HCT116 (cell line): ENCODE measurements around the gene ING1. TPM values are rescaled to one million over a fixed set of nuclear protein-coding genes. Genes with fewer than 3 reads are reported as not detected.

ENCODE experiments used
- ATAC-seq: fragments of 200-7000 bp; cut with Tn5 transposase; 2 replicates; pipeline ENCODE4 v1.9.1; 2020; ENCODE audit warnings: mild to moderate bottlenecking, moderate library complexity
- BruUV-seq: library from RNA; stranded (reverse); fragments of 400-500 nt; replicated peaks from 2 replicates; lab custom pipeline; 2021; lab: Mats Ljungman, UMichigan
- CTCF ChIA-PET: fragments of 300-600 bp; sonication (Branson Sonifier 250); formaldehyde crosslinking; loops from one replicate; lab custom pipeline; 2021; ENCODE audit warnings: antibody characterized with exemption; lab: Charles Lee
- POLR2A ChIA-PET: fragments of 300-600, 350-600 bp; sonication (Branson Sonifier 250); formaldehyde crosslinking; loops from one replicate; lab custom pipeline; 2021; ENCODE audit warnings: antibody characterized with exemption; lab: Charles Lee
- RAD21 ChIA-PET, 2 experiments: fragments of 300-600 bp; sonication (Branson Sonifier 250); formaldehyde crosslinking; loops; one replicate each; lab custom pipeline; 2023; ENCODE audit warnings: low total read pairs in 2 of 2; ENCODE audit not compliant: uncharacterized antibody in 2 of 2, unreplicated experiment in 2 of 2, low non-redundant PET in 1 of 2; lab: Charles Lee
- DNase-seq: peaks from one replicate; pipeline ENCODE4 v3.0.0-alpha.2; 2010; ENCODE audit warnings: low read depth, low spot score
- H2AFZ ChIP-seq: fragments of 200-600 bp; shearing (Covaris generic), sonication (generic); 2 replicates; pipeline ENCODE4 v1.6.1; 2017; ENCODE audit warnings: low read depth, mixed run types, mixed read lengths, antibody characterized with exemption, low read length; ENCODE audit not compliant: poor library complexity, severe bottlenecking
- H3K27ac ChIP-seq: 2 replicates; pipeline ENCODE4 v1.5.1; 2012; ENCODE audit warnings: low read depth, low read length
- H3K27me3 ChIP-seq: fragments of 200-600 bp; sonication (generic); 2 replicates; pipeline ENCODE4 v1.6.1; 2016; ENCODE audit warnings: mixed run types, low read length, mixed read lengths; ENCODE audit not compliant: insufficient read depth
- H3K36me3 ChIP-seq, 2 experiments: fragments of 200-500 bp in 1 of 2; fragments of 200-600 bp in 1 of 2; sonication (Bioruptor generic) in 1 of 2; sonication (generic) in 1 of 2; 2 replicates each; pipeline versions ENCODE4 v1.5.1 to v1.6.1; 2014 to 2016; ENCODE audit warnings: low read length in 2 of 2, inconsistent platforms in 1 of 2, mixed read lengths in 1 of 2, mixed run types in 1 of 2; ENCODE audit not compliant: insufficient read depth in 2 of 2, control insufficient read depth in 1 of 2
- H3K4me1 ChIP-seq, 2 experiments: fragments of 200-600 bp in 1 of 2; sonication (generic) in 1 of 2; 2 replicates each; pipeline versions ENCODE4 v1.5.1 to v1.6.1; 2012 to 2017; ENCODE audit warnings: low read length in 2 of 2, inconsistent platforms in 1 of 2, mild to moderate bottlenecking in 1 of 2, mixed read lengths in 1 of 2, mixed run types in 1 of 2, moderate library complexity in 1 of 2; ENCODE audit not compliant: insufficient read depth in 2 of 2, control insufficient read depth in 1 of 2
- H3K4me2 ChIP-seq: fragments of 200-600 bp; sonication (generic); 2 replicates; pipeline ENCODE4 v1.6.1; 2017; ENCODE audit warnings: mixed run types, low read length, mixed read lengths
- H3K4me3 ChIP-seq, 2 experiments: fragments of 200-600 bp in 1 of 2; sonication (generic) in 1 of 2; replicated peaks in 1 of 2; 2 replicates each; pipeline ENCODE4 v1.5.1; 2011 to 2016; ENCODE audit warnings: low read length in 2 of 2, control low read depth in 1 of 2, low read depth in 1 of 2, mild to moderate bottlenecking in 1 of 2, mixed read lengths in 1 of 2, mixed run types in 1 of 2
- H3K79me2 ChIP-seq: fragments of 200-600 bp; sonication (generic); 2 replicates; pipeline ENCODE4 v1.6.1; 2017; ENCODE audit warnings: mild to moderate bottlenecking, mixed run types, low read length, moderate library complexity, mixed read lengths; ENCODE audit not compliant: insufficient read depth
- H3K9ac ChIP-seq: fragments of 200-600 bp; sonication (generic); 2 replicates; pipeline ENCODE4 v1.6.1; 2016; ENCODE audit warnings: low read length, mixed read lengths
- H3K9me2 ChIP-seq: fragments of 200-600 bp; sonication (generic), shearing (Covaris generic); 2 replicates; pipeline ENCODE4 v1.6.1; 2017; ENCODE audit warnings: mixed run types, mild to moderate bottlenecking, moderate library complexity; ENCODE audit not compliant: insufficient read depth
- H3K9me3 ChIP-seq, 2 experiments: fragments of 200-500 bp in 1 of 2; fragments of 200-600 bp in 1 of 2; sonication (Bioruptor generic) in 1 of 2; sonication (generic) in 1 of 2; 2 replicates each; pipeline ENCODE4 v1.6.1; 2014 to 2017; ENCODE audit warnings: low read length in 2 of 2, mixed read lengths in 2 of 2, inconsistent platforms in 1 of 2, low read depth in 1 of 2, mild to moderate bottlenecking in 1 of 2, mixed run types in 1 of 2, moderate library complexity in 1 of 2; ENCODE audit not compliant: control insufficient read depth in 1 of 2, insufficient read depth in 1 of 2
- H4K20me1 ChIP-seq: fragments of 200-600 bp; sonication (generic), shearing (Covaris generic); 2 replicates; pipeline ENCODE4 v1.6.1; 2017; ENCODE audit warnings: mixed run types, mild to moderate bottlenecking, moderate library complexity; ENCODE audit not compliant: insufficient read depth
- CBX3 ChIP-seq: IDR thresholded peaks from 2 replicates; pipeline ENCODE4 v1.6.1; 2012; ENCODE audit warnings: low read depth
- CEBPB ChIP-seq: IDR thresholded peaks from 2 replicates; pipeline ENCODE4 v1.6.1; 2012; ENCODE audit warnings: low read depth
- EGR1 ChIP-seq: IDR thresholded peaks from 2 replicates; pipeline ENCODE4 v1.6.1; 2012; ENCODE audit warnings: low read depth
- ELF1 ChIP-seq: IDR thresholded peaks from 2 replicates; pipeline ENCODE4 v1.6.1; 2012; ENCODE audit warnings: low read depth, borderline replicate concordance
- EZH2phosphoT487 ChIP-seq: fragments of 200-600 bp; IDR thresholded peaks from 2 replicates; pipeline ENCODE4 v1.6.1; 2018; ENCODE audit warnings: antibody characterized with exemption, borderline replicate concordance
- POLR2A ChIP-seq: IDR thresholded peaks from 2 replicates; pipeline ENCODE4 v1.7.0; 2011; ENCODE audit warnings: borderline replicate concordance; ENCODE audit not compliant: insufficient read depth, insufficient read length; ENCODE audit errors: extremely low read depth
- POLR2AphosphoS5 ChIP-seq: IDR thresholded peaks from 2 replicates; pipeline ENCODE4 v1.6.1; 2011; ENCODE audit warnings: mild to moderate bottlenecking, low read depth, low read length, moderate library complexity
- SIN3A ChIP-seq: IDR thresholded peaks from 2 replicates; pipeline ENCODE4 v1.6.1; 2012; ENCODE audit warnings: low read depth
- TCF7L2 ChIP-seq: IDR thresholded peaks from 2 replicates; pipeline ENCODE4 v1.7.0; 2011; ENCODE audit warnings: borderline replicate concordance, inconsistent platforms; ENCODE audit not compliant: insufficient read depth, insufficient read length; ENCODE audit errors: extremely low read depth
- YY1 ChIP-seq: IDR thresholded peaks from 2 replicates; pipeline ENCODE4 v1.6.1; 2011; ENCODE audit warnings: low read length, low read depth, moderate library complexity, mild to moderate bottlenecking; ENCODE audit not compliant: insufficient replicate concordance; ENCODE audit errors: extremely low read depth
- ZFX ChIP-seq: fragments of 450-650 bp; IDR thresholded peaks from 2 replicates; pipeline ENCODE4 v1.6.1; 2017
- ZNF274 ChIP-seq: fragments of 200-500 bp; sonication (Bioruptor generic); IDR thresholded peaks from 2 replicates; pipeline ENCODE4 v1.6.1; 2014; ENCODE audit warnings: mild to moderate bottlenecking, low read depth, low read length, inconsistent platforms
- intact Hi-C: fragments of 100-400 bp; cut with micrococcal nuclease; formaldehyde crosslinking; loops from 2 replicates; pipeline ENCODE4 v1.10.0; 2022
- total RNA-seq: library from RNA; stranded (reverse); gene quantifications from one replicate; pipeline ENCODE4 v1.2.1, GENCODE V29; 2021; ENCODE audit not compliant: unreplicated experiment
- TF ChIP-seq, protein P1 (sequence below), 3 experiments: fragments of 200-600 bp in 1 of 3; sonication (generic) in 1 of 3; IDR thresholded peaks in 2 of 3; conservative IDR thresholded peaks in 1 of 3; 2 replicates each; pipeline ENCODE4 v1.5.1; 2012 to 2017; ENCODE audit warnings: low read depth in 2 of 3, low read length in 2 of 3, antibody characterized with exemption in 1 of 3, borderline replicate concordance in 1 of 3, control low read depth in 1 of 3, mild to moderate bottlenecking in 1 of 3, mixed read lengths in 1 of 3, mixed run types in 1 of 3, moderate library complexity in 1 of 3; ENCODE audit not compliant: insufficient read depth in 1 of 3
- TF ChIP-seq, protein P2 (sequence below): IDR thresholded peaks from 2 replicates; pipeline ENCODE4 v1.6.1; 2012
- TF ChIP-seq, protein P3 (sequence below): IDR thresholded peaks from 2 replicates; pipeline ENCODE4 v1.6.1; 2012; ENCODE audit warnings: low read depth

The ING1 gene
- total RNA-seq, 1 experiment from 2014 or later, result 27.0 TPM

DNA sequence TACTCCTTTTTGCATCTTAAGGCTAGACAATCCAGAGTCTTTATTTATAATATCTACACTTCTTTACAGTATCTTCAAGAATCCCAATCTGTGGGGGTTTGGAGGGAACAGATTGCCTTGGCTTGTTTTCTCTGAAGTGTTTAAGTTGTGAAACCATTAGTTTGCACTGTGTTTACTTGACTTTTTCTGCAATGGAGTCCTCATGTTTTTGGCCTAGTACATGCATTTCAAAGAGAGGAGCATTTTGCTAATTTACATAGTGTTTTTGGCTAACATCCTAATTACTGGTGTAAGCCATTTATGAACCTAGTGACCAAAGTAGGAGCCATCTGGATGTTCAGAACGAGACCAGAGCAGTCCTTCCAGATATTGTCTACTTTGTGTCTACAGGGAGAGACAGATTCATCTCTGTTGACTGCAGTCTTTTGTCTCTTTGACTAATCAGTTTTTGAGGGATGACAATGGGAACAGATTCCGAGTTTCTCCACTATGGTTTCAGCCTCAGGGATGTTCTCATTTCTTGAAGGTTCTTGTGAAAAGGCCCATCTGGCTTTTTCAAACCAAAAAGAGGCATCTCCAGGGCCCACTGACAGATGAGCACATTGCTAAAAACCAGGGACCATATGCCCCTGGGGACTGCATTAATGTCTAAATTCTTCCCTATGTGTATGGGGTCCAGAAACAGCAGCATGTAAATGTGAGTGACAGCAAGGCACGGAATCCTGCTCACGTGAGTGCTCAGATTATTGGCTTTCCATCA is 53.4 kb downstream of the ING1 start:
- Histone ChIP-seq H4K20me1 (no peaks in the 10 kb centered on the region), H3K79me2 (no peaks in the 10 kb centered on the region), H3K9me2 (no peaks in the 10 kb centered on the region), H3K27me3 (no peaks in the 10 kb centered on the region), H3K27ac (no peak overlapping the region), H3K9ac (no peak overlapping the region), H3K4me1 (no peaks in the 10 kb centered on the region), H3K9me3 (no peaks in the 10 kb centered on the region), H3K36me3 (no peaks in the 10 kb centered on the region), H2AFZ (no peak overlapping the region), H3K4me3 (no peak overlapping the region), H3K4me2 (no peak overlapping the region)
- intact Hi-C loops, result no loop called here
- no peak for ATAC-seq
- no TSS peak for BruUV-seq
- TF ChIP-seq, protein P1, sequence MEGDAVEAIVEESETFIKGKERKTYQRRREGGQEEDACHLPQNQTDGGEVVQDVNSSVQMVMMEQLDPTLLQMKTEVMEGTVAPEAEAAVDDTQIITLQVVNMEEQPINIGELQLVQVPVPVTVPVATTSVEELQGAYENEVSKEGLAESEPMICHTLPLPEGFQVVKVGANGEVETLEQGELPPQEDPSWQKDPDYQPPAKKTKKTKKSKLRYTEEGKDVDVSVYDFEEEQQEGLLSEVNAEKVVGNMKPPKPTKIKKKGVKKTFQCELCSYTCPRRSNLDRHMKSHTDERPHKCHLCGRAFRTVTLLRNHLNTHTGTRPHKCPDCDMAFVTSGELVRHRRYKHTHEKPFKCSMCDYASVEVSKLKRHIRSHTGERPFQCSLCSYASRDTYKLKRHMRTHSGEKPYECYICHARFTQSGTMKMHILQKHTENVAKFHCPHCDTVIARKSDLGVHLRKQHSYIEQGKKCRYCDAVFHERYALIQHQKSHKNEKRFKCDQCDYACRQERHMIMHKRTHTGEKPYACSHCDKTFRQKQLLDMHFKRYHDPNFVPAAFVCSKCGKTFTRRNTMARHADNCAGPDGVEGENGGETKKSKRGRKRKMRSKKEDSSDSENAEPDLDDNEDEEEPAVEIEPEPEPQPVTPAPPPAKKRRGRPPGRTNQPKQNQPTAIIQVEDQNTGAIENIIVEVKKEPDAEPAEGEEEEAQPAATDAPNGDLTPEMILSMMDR (IDR thresholded peaks at IDR 0.05 in 2 of 3, conservative IDR thresholded peaks at IDR 0.05 in 1 of 3; ENCODE audit: borderline replicate concordance in 1 of 3, insufficient read depth in 1 of 3, low read depth in 2 of 3, low read length in 2 of 3), result no peak
- ChIA-PET POLR2A (no interaction called here), RAD21 (no interaction called here), CTCF (no interaction called here)
- no peak for DNase-seq

DNA sequence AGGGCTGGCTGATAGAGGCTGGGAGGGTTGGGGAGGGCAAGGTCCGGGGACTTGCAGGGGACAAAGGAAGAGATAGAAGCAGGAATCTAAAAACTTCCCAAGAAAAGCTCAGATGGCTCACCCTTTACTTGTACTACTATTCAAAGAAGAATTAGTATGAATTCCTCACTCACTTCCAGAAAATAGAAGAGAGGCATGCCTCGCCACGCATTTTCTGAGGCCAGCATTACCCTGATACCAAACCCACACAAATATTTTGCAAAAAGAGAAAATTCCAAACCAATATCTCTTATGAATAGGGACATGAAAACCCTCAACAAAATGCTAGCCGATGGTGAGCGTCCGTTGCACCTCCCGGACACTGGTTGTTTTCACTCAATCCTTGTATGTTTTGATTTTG is 54.0 kb downstream of the ING1 start:
- H3K4me3 ChIP-seq, result no peak overlapping the region
- no peaks in the 10 kb centered on the region for H4K20me1 ChIP-seq
- no peaks in the 10 kb centered on the region for H3K79me2 ChIP-seq
- H3K27me3 ChIP-seq, result no peaks in the 10 kb centered on the region
- DNase-seq (no peak), ATAC-seq (no peak)
- no peak overlapping the region for H2AFZ ChIP-seq
- intact Hi-C loops, result no loop called here
- no peaks in the 10 kb centered on the region for H3K36me3 ChIP-seq
- no peak overlapping the region for H3K4me2 ChIP-seq
- POLR2A ChIA-PET, result no interaction called here
- no TSS peak for BruUV-seq
- H3K9ac ChIP-seq, result no peak overlapping the region
- no peaks in the 10 kb centered on the region for H3K4me1 ChIP-seq
- H3K27ac ChIP-seq, result no peak overlapping the region
- H3K9me3 ChIP-seq, result no peaks in the 10 kb centered on the region
- no peaks in the 10 kb centered on the region for H3K9me2 ChIP-seq
- CTCF ChIA-PET, result no interaction called here
- RAD21 ChIA-PET, result no interaction called here
- TF ChIP-seq ZFX (no peak), EZH2phosphoT487 (no peak), EGR1 (no peak), TCF7L2 (no peak), POLR2AphosphoS5 (no peak), CBX3 (no peak), YY1 (no peak), ELF1 (no peak), SIN3A (no peak), POLR2A (no peak), CEBPB (no peak), ZNF274 (no peak)
- TF ChIP-seq, protein P2, sequence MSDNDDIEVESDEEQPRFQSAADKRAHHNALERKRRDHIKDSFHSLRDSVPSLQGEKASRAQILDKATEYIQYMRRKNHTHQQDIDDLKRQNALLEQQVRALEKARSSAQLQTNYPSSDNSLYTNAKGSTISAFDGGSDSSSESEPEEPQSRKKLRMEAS, result no peak
- TF ChIP-seq, protein P3, sequence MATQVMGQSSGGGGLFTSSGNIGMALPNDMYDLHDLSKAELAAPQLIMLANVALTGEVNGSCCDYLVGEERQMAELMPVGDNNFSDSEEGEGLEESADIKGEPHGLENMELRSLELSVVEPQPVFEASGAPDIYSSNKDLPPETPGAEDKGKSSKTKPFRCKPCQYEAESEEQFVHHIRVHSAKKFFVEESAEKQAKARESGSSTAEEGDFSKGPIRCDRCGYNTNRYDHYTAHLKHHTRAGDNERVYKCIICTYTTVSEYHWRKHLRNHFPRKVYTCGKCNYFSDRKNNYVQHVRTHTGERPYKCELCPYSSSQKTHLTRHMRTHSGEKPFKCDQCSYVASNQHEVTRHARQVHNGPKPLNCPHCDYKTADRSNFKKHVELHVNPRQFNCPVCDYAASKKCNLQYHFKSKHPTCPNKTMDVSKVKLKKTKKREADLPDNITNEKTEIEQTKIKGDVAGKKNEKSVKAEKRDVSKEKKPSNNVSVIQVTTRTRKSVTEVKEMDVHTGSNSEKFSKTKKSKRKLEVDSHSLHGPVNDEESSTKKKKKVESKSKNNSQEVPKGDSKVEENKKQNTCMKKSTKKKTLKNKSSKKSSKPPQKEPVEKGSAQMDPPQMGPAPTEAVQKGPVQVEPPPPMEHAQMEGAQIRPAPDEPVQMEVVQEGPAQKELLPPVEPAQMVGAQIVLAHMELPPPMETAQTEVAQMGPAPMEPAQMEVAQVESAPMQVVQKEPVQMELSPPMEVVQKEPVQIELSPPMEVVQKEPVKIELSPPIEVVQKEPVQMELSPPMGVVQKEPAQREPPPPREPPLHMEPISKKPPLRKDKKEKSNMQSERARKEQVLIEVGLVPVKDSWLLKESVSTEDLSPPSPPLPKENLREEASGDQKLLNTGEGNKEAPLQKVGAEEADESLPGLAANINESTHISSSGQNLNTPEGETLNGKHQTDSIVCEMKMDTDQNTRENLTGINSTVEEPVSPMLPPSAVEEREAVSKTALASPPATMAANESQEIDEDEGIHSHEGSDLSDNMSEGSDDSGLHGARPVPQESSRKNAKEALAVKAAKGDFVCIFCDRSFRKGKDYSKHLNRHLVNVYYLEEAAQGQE, result no peak
